GM12873 (cell line): ENCODE data around the gene GPBP1.

Source experiments
- CTCF ChIP-seq: IDR thresholded peaks from 2 replicates; pipeline ENCODE4 v1.5.1; 2012; ENCODE audit warnings: low read depth, mild to moderate bottlenecking, moderate library complexity, low read length, control low read depth; ENCODE audit not compliant: insufficient read depth; ENCODE audit errors: missing control alignments

GPBP1 gene

GRCh38 chr5:57173319-57174127 is at the start of gene GPBP1:
TSS of gene GPBP1 (plus strand) at chr5:57174059. CDS start at chr5:57214131, 40,072 bp downstream.
- TF ChIP-seq CTCF, result no peak

GRCh38 chr5:57128325-57128724 is 45.5 kb upstream of the GPBP1 start:
- TF ChIP-seq CTCF, result no peak

GRCh38 chr5:57133574-57133973 is 40.3 kb upstream of the GPBP1 start:
- TF ChIP-seq CTCF, result no peak

- TF ChIP-seq CTCF, result no peak
Observed at GRCh38 chr5:57137401-57137800, 36.5 kb upstream of the GPBP1 start.

- no peak for TF ChIP-seq CTCF
Observed at GRCh38 chr5:57152316-57152715, 21.5 kb upstream of the GPBP1 start.

GRCh38 chr5:57155033-57155432 is 18.8 kb upstream of the GPBP1 start:
- no peak for TF ChIP-seq CTCF

- TF ChIP-seq CTCF, result no peak
Observed at GRCh38 chr5:57157131-57157530, 16.7 kb upstream of the GPBP1 start.

- no peak for TF ChIP-seq CTCF
Observed at GRCh38 chr5:57157666-57158065, 16.2 kb upstream of the GPBP1 start.
